Loucy (cell line): ENCODE data around the gene SLIT1.

ENCODE experiments used
- CTCF ChIP-seq: fragments of 200-600 bp; sonication (generic); conservative IDR thresholded peaks from 2 replicates; pipeline ENCODE4 v1.5.1; 2014; ENCODE audit warnings: mild to moderate bottlenecking, antibody characterized with exemption, low read length
- EZH2phosphoT487 ChIP-seq: fragments of 200-600 bp; IDR thresholded peaks from 2 replicates; pipeline ENCODE4 v1.6.1; 2018; ENCODE audit warnings: antibody characterized with exemption, mild to moderate bottlenecking, moderate library complexity, borderline replicate concordance

- TF ChIP-seq CTCF, result no peak
- TF ChIP-seq EZH2phosphoT487, result no peak
Measured at GRCh38 chr10:97062456-97062855, 123.3 kb downstream of the SLIT1 start.
